Osteocyte (in vitro differentiated cells): ENCODE results near the gene SORCS3. TPM values are rescaled to one million over a fixed set of nuclear protein-coding genes. Genes with fewer than 3 reads are reported as not detected.

Experiments
- DNase-seq: peaks from one replicate; pipeline ENCODE4 v3.0.0; 2021; ENCODE audit warnings: mixed read lengths; ENCODE audit not compliant: unreplicated experiment; ENCODE audit errors: extremely low spot score
- H3K27ac Mint-ChIP-seq: one replicate; pipeline ENCODE4 v1.8.0; 2021; ENCODE audit warnings: mild to moderate bottlenecking, mixed read lengths; ENCODE audit not compliant: unreplicated experiment
- H3K27me3 Mint-ChIP-seq: one replicate; pipeline ENCODE4 v1.8.0; 2021; ENCODE audit warnings: mixed read lengths; ENCODE audit not compliant: unreplicated experiment
- H3K36me3 Mint-ChIP-seq: one replicate; pipeline ENCODE4 v1.8.0; 2021; ENCODE audit warnings: mixed read lengths; ENCODE audit not compliant: unreplicated experiment
- H3K4me1 Mint-ChIP-seq: one replicate; pipeline ENCODE4 v1.8.0; 2021; ENCODE audit warnings: mixed read lengths; ENCODE audit not compliant: unreplicated experiment
- H3K4me3 Mint-ChIP-seq: one replicate; pipeline ENCODE4 v1.8.0; 2021; ENCODE audit warnings: mild to moderate bottlenecking, moderate library complexity, mixed read lengths; ENCODE audit not compliant: unreplicated experiment
- H3K9me3 Mint-ChIP-seq: one replicate; pipeline ENCODE4 v1.8.0; 2021; ENCODE audit warnings: mixed read lengths; ENCODE audit not compliant: unreplicated experiment
- total RNA-seq: library from RNA; stranded (reverse); gene quantifications from 2 replicates; pipeline ENCODE4 v1.2.1, GENCODE V29; 2021
- TF ChIP-seq, protein P1 (sequence below): fragments of 200-600 bp; sonication (generic); IDR thresholded peaks from 2 replicates; pipeline ENCODE4 v1.5.0; 2021; ENCODE audit warnings: antibody characterized with exemption, mild to moderate bottlenecking, moderate library complexity

SORCS3 gene
- total RNA-seq, 1 donor from 2014 or later = not detected

DNA sequence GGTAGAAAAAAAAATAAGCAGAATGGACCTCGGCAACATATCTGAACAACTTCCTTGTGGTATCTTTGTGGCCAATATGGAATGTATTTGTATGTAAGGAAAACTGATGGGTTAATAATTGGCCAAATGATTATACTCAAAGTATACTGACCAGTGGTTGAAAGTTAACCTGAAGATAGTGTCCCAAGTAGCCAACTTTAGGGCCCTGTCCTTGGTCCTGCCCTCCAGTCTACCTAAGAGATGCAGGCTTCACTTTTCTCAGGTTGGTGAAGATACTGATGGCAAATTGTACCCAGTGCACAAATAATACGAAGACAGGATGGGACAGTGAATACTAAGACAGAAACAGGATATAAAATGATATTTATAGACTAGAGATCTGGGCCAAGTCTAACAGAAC lies 109.2 kb downstream of the SORCS3 start:
- Mint-ChIP-seq H3K9me3 (peaks cover 10% of the 10 kb centered on the region), H3K27me3 (no peaks in the 10 kb centered on the region), H3K4me1 (no peaks in the 10 kb centered on the region), H3K36me3 (no peaks in the 10 kb centered on the region), H3K4me3 (no peak overlapping the region), H3K27ac (no peak overlapping the region)
- TF ChIP-seq, protein P1, sequence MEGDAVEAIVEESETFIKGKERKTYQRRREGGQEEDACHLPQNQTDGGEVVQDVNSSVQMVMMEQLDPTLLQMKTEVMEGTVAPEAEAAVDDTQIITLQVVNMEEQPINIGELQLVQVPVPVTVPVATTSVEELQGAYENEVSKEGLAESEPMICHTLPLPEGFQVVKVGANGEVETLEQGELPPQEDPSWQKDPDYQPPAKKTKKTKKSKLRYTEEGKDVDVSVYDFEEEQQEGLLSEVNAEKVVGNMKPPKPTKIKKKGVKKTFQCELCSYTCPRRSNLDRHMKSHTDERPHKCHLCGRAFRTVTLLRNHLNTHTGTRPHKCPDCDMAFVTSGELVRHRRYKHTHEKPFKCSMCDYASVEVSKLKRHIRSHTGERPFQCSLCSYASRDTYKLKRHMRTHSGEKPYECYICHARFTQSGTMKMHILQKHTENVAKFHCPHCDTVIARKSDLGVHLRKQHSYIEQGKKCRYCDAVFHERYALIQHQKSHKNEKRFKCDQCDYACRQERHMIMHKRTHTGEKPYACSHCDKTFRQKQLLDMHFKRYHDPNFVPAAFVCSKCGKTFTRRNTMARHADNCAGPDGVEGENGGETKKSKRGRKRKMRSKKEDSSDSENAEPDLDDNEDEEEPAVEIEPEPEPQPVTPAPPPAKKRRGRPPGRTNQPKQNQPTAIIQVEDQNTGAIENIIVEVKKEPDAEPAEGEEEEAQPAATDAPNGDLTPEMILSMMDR = no peak
- no peak for DNase-seq

DNA sequence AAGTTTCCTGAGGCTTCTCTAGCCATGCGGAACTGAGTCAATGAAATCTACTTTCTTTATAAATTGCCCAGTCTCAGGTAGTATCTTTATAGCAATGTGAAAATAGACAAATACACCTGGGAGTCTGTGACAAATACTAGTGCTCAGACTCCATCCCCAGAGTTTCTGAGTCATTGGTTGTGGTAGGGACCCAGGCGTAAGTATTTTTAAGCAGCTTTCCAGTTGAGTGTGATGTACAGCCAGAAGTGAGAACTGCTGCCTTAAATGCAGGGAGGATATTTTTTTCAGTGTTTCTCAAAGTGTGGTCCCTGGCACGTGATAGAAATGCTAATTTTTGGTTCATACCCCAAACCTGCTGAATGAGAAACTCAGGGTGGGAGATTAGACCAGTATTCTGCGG lies 121.7 kb downstream of the SORCS3 start:
- Mint-ChIP-seq H3K9me3 (no peaks in the 10 kb centered on the region), H3K36me3 (no peaks in the 10 kb centered on the region), H3K4me3 (no peak overlapping the region), H3K27me3 (no peaks in the 10 kb centered on the region), H3K4me1 (no peaks in the 10 kb centered on the region), H3K27ac (no peak overlapping the region)
- TF ChIP-seq, protein P1 = no peak
- no peak for DNase-seq

DNA sequence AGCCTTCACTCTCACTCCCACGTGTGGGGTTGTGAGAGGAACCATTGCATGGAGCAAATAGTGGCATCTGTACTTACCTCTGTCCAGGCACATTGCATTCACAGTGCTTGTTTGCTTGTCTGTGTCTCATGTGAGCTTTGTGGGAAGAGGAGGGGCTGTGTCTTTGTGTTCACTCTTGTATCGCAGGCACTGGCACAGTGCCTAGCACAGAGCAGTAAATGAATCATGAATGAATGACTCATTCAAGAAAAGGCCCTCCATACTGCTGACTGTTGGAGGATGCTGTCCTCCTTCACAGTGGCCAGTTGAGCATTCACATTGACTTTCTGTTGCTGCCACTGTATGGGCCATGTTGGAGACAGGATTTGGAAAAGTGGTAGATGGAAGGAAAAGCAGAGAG lies 125.3 kb downstream of the SORCS3 start:
- TF ChIP-seq, protein P1 = no peak
- Mint-ChIP-seq H3K36me3 (no peaks in the 10 kb centered on the region), H3K4me1 (no peaks in the 10 kb centered on the region), H3K27ac (no peak overlapping the region), H3K4me3 (no peak overlapping the region), H3K27me3 (no peaks in the 10 kb centered on the region), H3K9me3 (no peaks in the 10 kb centered on the region)
- DNase-seq = no peak

DNA sequence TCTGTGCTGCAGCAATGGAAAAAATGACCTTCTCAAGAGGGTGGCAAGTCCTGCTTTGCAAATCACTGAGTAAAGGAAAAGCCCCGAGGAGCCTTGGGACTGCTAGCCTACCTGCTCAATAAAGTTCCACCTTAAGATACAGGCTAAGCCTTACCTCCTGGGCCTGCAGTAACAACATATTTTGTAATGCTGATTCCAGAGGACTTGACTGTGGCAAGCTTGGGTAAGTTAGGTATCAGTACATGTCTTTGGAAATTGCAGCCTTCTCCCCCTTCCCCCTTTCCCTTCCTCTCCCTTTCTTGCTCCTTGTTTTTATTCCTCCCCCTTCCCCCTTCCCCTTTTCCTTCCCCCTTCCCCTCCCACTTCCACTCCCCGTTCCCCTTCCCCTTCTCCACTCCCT lies 126.2 kb downstream of the SORCS3 start:
- Mint-ChIP-seq H3K9me3 (no peaks in the 10 kb centered on the region), H3K36me3 (no peaks in the 10 kb centered on the region), H3K27ac (no peak overlapping the region), H3K4me3 (no peak overlapping the region), H3K4me1 (no peaks in the 10 kb centered on the region), H3K27me3 (no peaks in the 10 kb centered on the region)
- no peak for DNase-seq
- TF ChIP-seq, protein P1 = no peak

DNA sequence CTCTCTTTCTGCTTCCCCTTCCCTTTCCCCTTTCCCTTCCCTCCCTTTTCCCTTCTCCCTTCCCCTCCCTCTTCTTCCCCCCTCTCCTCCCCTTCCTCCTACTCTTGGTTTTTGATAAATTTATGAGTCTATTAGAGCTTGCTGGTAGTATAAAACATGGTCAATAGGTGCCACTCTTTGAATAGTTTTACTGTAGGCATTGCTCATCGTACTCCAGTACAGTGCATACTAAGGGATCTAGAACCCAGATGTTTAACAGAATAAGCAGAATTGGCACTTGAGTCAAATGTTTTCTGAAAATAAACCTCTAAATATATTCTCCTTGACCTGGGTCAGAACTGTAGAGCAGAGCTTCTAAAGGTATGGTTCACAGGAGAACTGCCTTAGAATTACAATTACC lies 126.7 kb downstream of the SORCS3 start:
- H3K36me3 Mint-ChIP-seq = no peaks in the 10 kb centered on the region
- H3K4me3 Mint-ChIP-seq = no peak overlapping the region
- H3K9me3 Mint-ChIP-seq = no peaks in the 10 kb centered on the region
- no peaks in the 10 kb centered on the region for H3K4me1 Mint-ChIP-seq
- DNase-seq = no peak
- H3K27ac Mint-ChIP-seq = no peak overlapping the region
- H3K27me3 Mint-ChIP-seq = no peaks in the 10 kb centered on the region
- TF ChIP-seq, protein P1 = no peak
